AG10803 (cell line): ENCODE measurements around the gene CYP19A1.

ENCODE experiments used
- DNase-seq: peaks from one replicate; pipeline ENCODE4 v3.0.0; 2010; ENCODE audit warnings: low read depth
- H3K4me3 ChIP-seq: 2 replicates; pipeline ENCODE4 v1.5.1; 2011; ENCODE audit warnings: mild to moderate bottlenecking, low read length, control low read depth
- TF ChIP-seq, protein P1 (sequence below): conservative IDR thresholded peaks from 2 replicates; pipeline ENCODE4 v1.5.1; 2011; ENCODE audit warnings: mild to moderate bottlenecking, low read length, control low read depth, inconsistent platforms

The CYP19A1 gene

DNA sequence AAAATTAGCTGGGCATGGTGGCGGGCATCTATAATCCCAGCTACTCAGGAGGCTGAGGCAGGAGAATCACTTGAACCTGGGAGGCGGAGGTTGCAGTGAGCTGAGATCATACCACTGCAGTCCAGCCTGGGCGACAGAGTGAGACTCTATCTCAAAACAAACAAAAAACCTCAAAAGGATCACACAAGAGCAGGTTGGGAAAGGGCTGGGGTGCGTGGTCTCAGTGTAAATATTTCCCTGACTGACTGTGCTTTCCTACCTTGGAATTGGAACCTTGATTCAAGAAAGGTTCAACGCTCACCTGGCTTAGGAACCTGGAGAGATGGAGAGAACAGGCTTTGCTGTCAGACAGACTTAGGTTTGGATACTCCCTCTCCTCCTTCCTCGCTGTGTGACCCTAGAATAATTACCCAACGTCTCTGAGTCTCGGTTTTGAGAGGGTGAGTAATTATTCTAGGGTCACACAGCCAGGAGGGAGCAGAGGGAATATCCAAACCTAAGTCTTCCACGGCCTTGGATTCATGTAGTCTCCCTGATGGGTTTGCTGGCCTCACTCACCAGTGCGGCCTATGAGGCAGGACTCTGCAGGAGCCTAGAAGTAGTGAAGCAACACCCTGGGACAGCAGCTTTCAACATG is 24.6 kb downstream of the CYP19A1 start:
- TF ChIP-seq, protein P1, sequence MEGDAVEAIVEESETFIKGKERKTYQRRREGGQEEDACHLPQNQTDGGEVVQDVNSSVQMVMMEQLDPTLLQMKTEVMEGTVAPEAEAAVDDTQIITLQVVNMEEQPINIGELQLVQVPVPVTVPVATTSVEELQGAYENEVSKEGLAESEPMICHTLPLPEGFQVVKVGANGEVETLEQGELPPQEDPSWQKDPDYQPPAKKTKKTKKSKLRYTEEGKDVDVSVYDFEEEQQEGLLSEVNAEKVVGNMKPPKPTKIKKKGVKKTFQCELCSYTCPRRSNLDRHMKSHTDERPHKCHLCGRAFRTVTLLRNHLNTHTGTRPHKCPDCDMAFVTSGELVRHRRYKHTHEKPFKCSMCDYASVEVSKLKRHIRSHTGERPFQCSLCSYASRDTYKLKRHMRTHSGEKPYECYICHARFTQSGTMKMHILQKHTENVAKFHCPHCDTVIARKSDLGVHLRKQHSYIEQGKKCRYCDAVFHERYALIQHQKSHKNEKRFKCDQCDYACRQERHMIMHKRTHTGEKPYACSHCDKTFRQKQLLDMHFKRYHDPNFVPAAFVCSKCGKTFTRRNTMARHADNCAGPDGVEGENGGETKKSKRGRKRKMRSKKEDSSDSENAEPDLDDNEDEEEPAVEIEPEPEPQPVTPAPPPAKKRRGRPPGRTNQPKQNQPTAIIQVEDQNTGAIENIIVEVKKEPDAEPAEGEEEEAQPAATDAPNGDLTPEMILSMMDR = no peak
- DNase-seq = no peak
- no peak overlapping the region for H3K4me3 ChIP-seq

DNA sequence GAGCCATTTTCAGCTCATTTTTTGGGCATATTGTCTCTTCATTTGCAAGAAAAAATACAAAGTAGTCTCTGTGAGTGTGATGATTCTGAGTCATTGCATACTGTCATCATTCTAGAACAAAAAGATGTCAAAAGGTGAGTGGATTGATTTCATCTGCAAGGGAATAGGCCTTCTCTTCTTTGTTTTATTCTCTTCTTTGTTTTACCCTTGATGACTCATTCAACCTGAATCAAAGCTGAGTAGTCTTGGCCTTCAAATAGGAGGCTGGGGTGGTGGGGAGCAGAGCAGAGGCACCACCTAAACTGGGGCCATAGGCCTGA is 25.4 kb downstream of the CYP19A1 start:
- H3K4me3 ChIP-seq = no peak overlapping the region
- TF ChIP-seq, protein P1 = no peak
- DNase-seq = no peak

DNA sequence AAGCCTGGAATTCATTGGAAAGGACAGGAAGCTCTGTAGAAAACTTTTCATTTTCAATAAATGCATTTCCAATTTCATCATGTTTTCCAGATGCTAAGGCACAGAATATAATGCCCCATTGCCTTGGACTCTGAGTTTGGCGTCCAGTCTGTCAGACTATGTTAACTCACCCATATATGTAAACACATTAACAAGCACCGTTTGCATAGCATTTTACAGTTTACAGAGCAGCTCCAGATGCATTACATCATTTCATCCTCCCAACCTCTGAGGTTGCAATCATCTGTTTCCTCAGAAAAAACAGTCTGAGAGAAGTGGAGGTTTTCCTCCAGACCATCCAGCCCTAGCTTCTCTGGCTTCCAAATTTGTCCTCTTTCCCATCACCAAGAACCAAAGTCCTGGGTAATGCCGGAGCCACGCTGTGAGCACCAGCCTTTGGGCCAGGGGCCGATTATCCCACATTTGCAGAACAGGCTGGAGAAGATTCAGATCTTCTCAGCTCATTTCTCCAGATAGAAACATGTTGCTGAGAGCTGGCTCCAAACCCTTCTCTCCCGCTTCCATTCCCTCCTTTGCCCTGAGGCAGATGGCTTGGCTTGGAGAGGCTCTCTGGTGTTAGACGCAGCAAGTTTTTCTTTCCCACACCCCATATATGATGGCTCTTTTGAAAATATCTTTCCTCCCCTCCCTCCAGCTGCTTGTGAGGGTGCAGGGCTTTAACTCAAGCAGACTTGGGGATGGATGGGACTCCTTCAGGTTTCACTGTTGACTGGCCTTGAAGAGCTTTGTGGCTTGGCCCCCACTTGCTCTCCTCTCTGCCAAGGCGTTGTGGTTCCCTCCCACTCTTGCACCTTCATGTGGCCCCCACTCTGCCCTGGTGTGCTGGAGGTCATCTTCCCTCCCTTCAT is 26.0 kb downstream of the CYP19A1 start:
- DNase-seq = peak; percentile 15
- TF ChIP-seq, protein P1 = no peak
- no peak overlapping the region for H3K4me3 ChIP-seq

DNA sequence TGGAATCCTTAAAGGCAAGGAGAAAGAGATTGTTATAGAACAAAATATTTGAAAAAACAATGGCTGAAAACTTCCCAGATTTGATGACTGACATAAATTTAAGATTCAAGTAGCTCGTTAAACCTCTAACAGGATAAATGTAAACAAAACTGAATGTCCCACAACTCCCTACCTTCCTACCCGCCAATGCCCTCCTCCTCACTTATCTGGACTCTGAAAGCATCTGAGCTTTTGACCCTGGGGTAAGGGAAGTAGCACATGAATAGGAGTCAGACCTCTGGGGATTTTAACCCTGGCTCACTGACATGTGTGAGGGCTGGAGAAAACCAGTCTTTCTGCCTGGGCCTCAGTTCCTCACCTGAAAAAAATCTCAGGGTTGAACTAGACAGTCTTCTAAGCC is 26.9 kb downstream of the CYP19A1 start:
- no peak overlapping the region for H3K4me3 ChIP-seq
- TF ChIP-seq, protein P1 = no peak
- DNase-seq = no peak

DNA sequence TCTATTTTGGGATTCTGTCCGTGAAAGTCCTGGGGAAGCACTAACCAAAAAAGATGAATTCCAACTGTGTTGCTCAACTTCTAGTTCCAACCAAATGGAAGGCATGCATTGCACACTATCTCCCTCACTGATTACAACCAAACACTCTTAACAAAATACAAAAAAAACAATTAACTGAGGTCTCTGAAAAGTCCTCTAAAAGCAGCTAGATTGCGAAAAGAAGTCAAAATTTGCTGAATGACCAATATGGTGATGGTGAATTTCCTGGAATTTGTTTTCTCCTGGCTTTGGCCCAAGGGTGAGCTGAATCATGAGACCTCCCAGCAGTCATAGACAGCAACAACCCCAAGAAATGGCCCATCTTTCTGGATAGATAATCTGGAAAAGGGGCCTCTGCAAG is 28.3 kb downstream of the CYP19A1 start:
- TF ChIP-seq, protein P1 = no peak
- H3K4me3 ChIP-seq = no peak overlapping the region
- DNase-seq = peak; percentile 66

DNA sequence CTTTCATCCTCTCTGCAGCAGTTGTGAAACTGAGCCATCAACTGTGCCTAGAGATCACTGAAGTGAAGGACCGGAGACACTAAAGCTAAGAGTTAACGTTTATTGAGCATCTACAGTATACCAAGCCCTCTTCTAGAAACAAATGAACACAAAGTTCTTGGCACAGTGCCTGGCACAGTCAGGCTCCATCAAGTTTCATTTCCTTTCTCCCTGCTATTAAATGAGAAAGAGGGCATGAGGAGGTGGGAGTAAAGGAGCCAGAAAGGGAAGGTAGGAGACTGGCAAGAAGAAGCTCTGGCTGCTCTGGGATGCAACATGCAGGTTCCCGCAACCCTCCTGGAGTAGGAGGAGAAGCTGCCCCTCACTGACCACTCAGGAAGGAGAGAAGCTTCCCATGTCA is 30.6 kb downstream of the CYP19A1 start:
- no peak for DNase-seq
- TF ChIP-seq, protein P1 = no peak
- H3K4me3 ChIP-seq = no peak overlapping the region

DNA sequence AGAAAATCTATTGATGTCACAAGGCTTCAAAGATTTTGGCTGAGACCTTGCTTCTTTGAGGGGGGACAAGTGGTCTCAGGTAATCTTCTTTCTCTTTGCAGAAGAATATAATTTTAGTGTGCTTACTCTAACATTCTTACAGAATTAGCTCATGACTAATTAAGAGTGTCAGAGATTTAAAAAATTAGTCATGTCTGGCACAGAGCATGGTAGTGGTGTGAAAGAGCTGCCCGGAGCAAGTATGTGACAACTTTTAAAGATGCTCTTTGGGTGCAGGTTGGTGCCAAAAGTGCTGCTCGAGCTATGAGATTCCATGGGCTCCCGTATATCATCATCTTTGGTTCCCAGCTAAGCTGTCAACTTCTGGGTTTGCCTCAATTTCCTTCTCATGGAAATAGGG is 31.1 kb downstream of the CYP19A1 start:
- TF ChIP-seq, protein P1 = no peak

More for the DNA sequence above, 31.1 kb downstream of the CYP19A1 start:
- no peak overlapping the region for H3K4me3 ChIP-seq
- no peak for DNase-seq
